Suprapubic skin (tissue), 3 donors: Measurements from ENCODE around the gene RABGGTA.

Experiments
- CTCF ChIP-seq, 2 donors: fragments of 200-600 bp in 1 of 2; fragments of 450-650 bp in 1 of 2; sonication (generic) in 1 of 2; IDR thresholded peaks; one replicate each; pipeline ENCODE4 v1.5.1; 2016 to 2019; ENCODE audit warnings: antibody characterized with exemption in 2 of 2, mild to moderate bottlenecking in 1 of 2, moderate library complexity in 1 of 2
- POLR2A ChIP-seq, 2 donors: fragments of 450-650 bp; IDR thresholded peaks; one replicate each; pipeline ENCODE4 v1.6.1; 2017; ENCODE audit warnings: antibody characterized with exemption in 2 of 2, mild to moderate bottlenecking in 2 of 2, moderate library complexity in 2 of 2

GRCh38 chr14:24310265-24310645 is 38.9 kb upstream of the RABGGTA start:
- TF ChIP-seq POLR2A (IDR thresholded peaks at IDR 0.05) (no peak), CTCF (IDR thresholded peaks at IDR 0.05) (no peak)
